H9 (cell line): ENCODE measurements around the gene SEC11A. TPM values are rescaled to one million over a fixed set of nuclear protein-coding genes. Genes with fewer than 3 reads are reported as not detected.

Experiments used
- DNase-seq: peaks from one replicate; pipeline ENCODE4 v3.0.0-alpha.2; 2017
- H2AFZ ChIP-seq: one replicate; pipeline ENCODE4 v1.6.1; 2013; ENCODE audit warnings: mild to moderate bottlenecking, low read length, control low read depth, moderate library complexity
- H2AK5ac ChIP-seq: 2 replicates; pipeline ENCODE4 v1.6.1; 2013; ENCODE audit warnings: low read length, control low read depth, mixed read lengths; ENCODE audit not compliant: insufficient read length
- H2BK120ac ChIP-seq: one replicate; pipeline ENCODE4 v1.6.1; 2013; ENCODE audit warnings: low read depth, mild to moderate bottlenecking, low read length, control low read depth, inconsistent platforms; ENCODE audit not compliant: poor library complexity, severe bottlenecking
- H2BK12ac ChIP-seq: 2 replicates; pipeline ENCODE4 v1.6.1; 2013; ENCODE audit warnings: low read length, control low read depth, mixed read lengths, low read depth; ENCODE audit not compliant: insufficient read length
- H2BK15ac ChIP-seq: 2 replicates; pipeline ENCODE4 v1.6.1; 2013; ENCODE audit warnings: low read depth, low read length, control low read depth
- H2BK20ac ChIP-seq: one replicate; pipeline ENCODE4 v1.6.1; 2013; ENCODE audit warnings: low read depth, mild to moderate bottlenecking, low read length, control low read depth, inconsistent platforms; ENCODE audit not compliant: poor library complexity, severe bottlenecking
- H2BK5ac ChIP-seq: 2 replicates; pipeline ENCODE4 v1.6.1; 2013; ENCODE audit warnings: low read length, control low read depth, mixed read lengths; ENCODE audit not compliant: insufficient read length
- H3K14ac ChIP-seq: 2 replicates; pipeline ENCODE4 v1.6.1; 2013; ENCODE audit warnings: low read length, control low read depth; ENCODE audit not compliant: insufficient read depth
- H3K18ac ChIP-seq: 2 replicates; pipeline ENCODE4 v1.6.1; 2013; ENCODE audit warnings: low read depth, mild to moderate bottlenecking, mixed read lengths, low read length, control low read depth; ENCODE audit not compliant: insufficient read length
- H3K23ac ChIP-seq: 2 replicates; pipeline ENCODE4 v1.6.1; 2013; ENCODE audit warnings: low read length, control low read depth, mixed read lengths, low read depth; ENCODE audit not compliant: insufficient read length
- H3K23me2 ChIP-seq: 2 replicates; pipeline ENCODE4 v1.6.1; 2013; ENCODE audit warnings: low read depth, mild to moderate bottlenecking, mixed read lengths, low read length, control low read depth; ENCODE audit not compliant: insufficient read length, poor library complexity, severe bottlenecking
- H3K27ac ChIP-seq: 2 replicates; pipeline ENCODE4 v1.5.1; 2013; ENCODE audit warnings: low read length, control low read depth, mixed read lengths, low read depth; ENCODE audit not compliant: insufficient read length
- H3K27me3 ChIP-seq: 2 replicates; pipeline ENCODE4 v1.6.1; 2013; ENCODE audit warnings: low read length, control low read depth, inconsistent platforms; ENCODE audit not compliant: insufficient read depth
- H3K4ac ChIP-seq: 2 replicates; pipeline ENCODE4 v1.6.1; 2013; ENCODE audit warnings: low read depth, mild to moderate bottlenecking, control low read depth, inconsistent platforms, low read length, moderate library complexity
- H3K4me1 ChIP-seq: 2 replicates; pipeline ENCODE4 v1.6.1; 2013; ENCODE audit warnings: low read length, control low read depth, inconsistent platforms; ENCODE audit not compliant: insufficient read depth
- H3K4me2 ChIP-seq: 2 replicates; pipeline ENCODE4 v1.6.1; 2013; ENCODE audit warnings: low read length, control low read depth, mixed read lengths; ENCODE audit not compliant: insufficient read length, insufficient read depth
- H3K56ac ChIP-seq: 2 replicates; pipeline ENCODE4 v1.6.1; 2013; ENCODE audit warnings: low read depth, mild to moderate bottlenecking, mixed read lengths, low read length, control low read depth; ENCODE audit not compliant: insufficient read length
- H3K79me1 ChIP-seq: 2 replicates; pipeline ENCODE4 v1.6.1; 2013; ENCODE audit warnings: low read depth, mild to moderate bottlenecking, moderate library complexity, low read length, control low read depth, inconsistent platforms; ENCODE audit not compliant: insufficient read depth, poor library complexity, severe bottlenecking
- H3K79me2 ChIP-seq: 2 replicates; pipeline ENCODE4 v1.6.1; 2013; ENCODE audit warnings: low read length, control low read depth, inconsistent platforms; ENCODE audit not compliant: insufficient read depth
- H3K9ac ChIP-seq: 2 replicates; pipeline ENCODE4 v1.6.1; 2013; ENCODE audit warnings: low read length, control low read depth, mixed read lengths; ENCODE audit not compliant: insufficient read length; ENCODE audit errors: extremely low read depth
- H3K9me3 ChIP-seq: one replicate; pipeline ENCODE4 v1.6.1; 2013; ENCODE audit warnings: low read depth, low read length, inconsistent platforms; ENCODE audit not compliant: control insufficient read depth
- H3T11ph ChIP-seq: one replicate; pipeline ENCODE4 v1.6.1; 2013; ENCODE audit warnings: mild to moderate bottlenecking, low read length, control low read depth, inconsistent platforms
- H4K20me1 ChIP-seq: one replicate; pipeline ENCODE4 v1.6.1; 2013; ENCODE audit not compliant: control insufficient read depth, insufficient read length, insufficient read depth
- H4K5ac ChIP-seq: 2 replicates; pipeline ENCODE4 v1.6.1; 2013; ENCODE audit warnings: low read depth, mild to moderate bottlenecking, mixed read lengths, low read length, control low read depth; ENCODE audit not compliant: insufficient read length
- H4K8ac ChIP-seq: replicated peaks from 2 replicates; pipeline ENCODE4 v1.6.1; 2013; ENCODE audit warnings: low read length, control low read depth, mixed read lengths, low read depth; ENCODE audit not compliant: insufficient read length
- H4K91ac ChIP-seq: 2 replicates; pipeline ENCODE4 v1.6.1; 2013; ENCODE audit warnings: low read depth, mild to moderate bottlenecking, moderate library complexity, mixed read lengths, low read length, control low read depth; ENCODE audit not compliant: insufficient read length
- H3K27ac Mint-ChIP-seq, 3 experiments: 2 replicates in 2 of 3; 3 replicates in 1 of 3; pipeline ENCODE4 v1.8.0; 2020 to 2021; ENCODE audit warnings: mixed read lengths in 3 of 3, mild to moderate bottlenecking in 1 of 3, moderate library complexity in 1 of 3
- H3K27me3 Mint-ChIP-seq: 2 replicates; pipeline ENCODE4 v1.8.0; 2021; ENCODE audit warnings: low read depth, mild to moderate bottlenecking, moderate library complexity, mixed read lengths
- H3K36me3 Mint-ChIP-seq, 3 experiments: 2 replicates in 2 of 3; 3 replicates in 1 of 3; pipeline ENCODE4 v1.8.0; 2020 to 2021; ENCODE audit warnings: low read depth in 3 of 3, mixed read lengths in 3 of 3; ENCODE audit not compliant: insufficient read depth in 1 of 3
- H3K4me1 Mint-ChIP-seq, 2 experiments: 2 replicates each; pipeline ENCODE4 v1.8.0; 2020; ENCODE audit warnings: mixed read lengths in 2 of 2
- H3K4me3 Mint-ChIP-seq, 2 experiments: 2 replicates in 1 of 2; 3 replicates in 1 of 2; pipeline ENCODE4 v1.8.0; 2020 to 2021; ENCODE audit warnings: mild to moderate bottlenecking in 2 of 2, mixed read lengths in 2 of 2, moderate library complexity in 1 of 2
- H3K9me3 Mint-ChIP-seq, 2 experiments: 2 replicates in 1 of 2; 3 replicates in 1 of 2; pipeline ENCODE4 v1.8.0; 2020; ENCODE audit warnings: mild to moderate bottlenecking in 2 of 2, mixed read lengths in 2 of 2, moderate library complexity in 1 of 2
- WGBS: extraction: QIAGEN DNeasy Blood & Tissue Kit; methylation state at CpG from one replicate; pipeline ENCODE4 v1.1.7; 2013; ENCODE audit warnings: missing lambda C conversion rate, low lambda C conversion rate, mixed read lengths; ENCODE audit not compliant: insufficient read length; ENCODE audit errors: extremely low coverage; 5-methylcytosine and 5-hydroxymethylcytosine counted together
- total RNA-seq: library from RNA; stranded (reverse); gene quantifications from 2 replicates; pipeline ENCODE4 v1.2.1, GENCODE V29; 2021
- TF ChIP-seq, protein P1 (sequence below): fragments of 200-600 bp; sonication (generic); conservative IDR thresholded peaks from 3 replicates; pipeline ENCODE4 v1.8.0; 2021; ENCODE audit warnings: antibody characterized with exemption, mild to moderate bottlenecking

The SEC11A gene
- total RNA-seq, 1 experiment from 2014 or later, result 250 TPM

DNA sequence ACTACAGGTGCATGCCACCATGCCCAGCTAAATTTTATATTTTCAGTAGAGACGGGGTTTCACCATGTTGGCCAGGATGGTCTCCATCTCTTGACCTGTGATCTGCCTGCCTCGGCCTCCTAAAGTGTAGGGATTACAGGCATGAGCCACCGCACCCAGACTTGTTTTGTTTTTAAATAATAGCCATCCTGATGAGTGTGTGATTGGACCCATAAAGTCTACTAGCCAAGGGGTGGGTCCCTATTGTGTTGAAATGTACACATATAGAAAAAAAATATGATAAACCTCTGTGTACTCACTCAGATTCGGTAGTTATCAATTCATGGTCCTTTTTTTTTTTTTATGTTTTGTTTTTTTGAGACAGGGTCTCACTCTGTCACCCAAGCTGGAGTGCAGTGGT, 49.7 kb upstream of the SEC11A start:
- TF ChIP-seq, protein P1, sequence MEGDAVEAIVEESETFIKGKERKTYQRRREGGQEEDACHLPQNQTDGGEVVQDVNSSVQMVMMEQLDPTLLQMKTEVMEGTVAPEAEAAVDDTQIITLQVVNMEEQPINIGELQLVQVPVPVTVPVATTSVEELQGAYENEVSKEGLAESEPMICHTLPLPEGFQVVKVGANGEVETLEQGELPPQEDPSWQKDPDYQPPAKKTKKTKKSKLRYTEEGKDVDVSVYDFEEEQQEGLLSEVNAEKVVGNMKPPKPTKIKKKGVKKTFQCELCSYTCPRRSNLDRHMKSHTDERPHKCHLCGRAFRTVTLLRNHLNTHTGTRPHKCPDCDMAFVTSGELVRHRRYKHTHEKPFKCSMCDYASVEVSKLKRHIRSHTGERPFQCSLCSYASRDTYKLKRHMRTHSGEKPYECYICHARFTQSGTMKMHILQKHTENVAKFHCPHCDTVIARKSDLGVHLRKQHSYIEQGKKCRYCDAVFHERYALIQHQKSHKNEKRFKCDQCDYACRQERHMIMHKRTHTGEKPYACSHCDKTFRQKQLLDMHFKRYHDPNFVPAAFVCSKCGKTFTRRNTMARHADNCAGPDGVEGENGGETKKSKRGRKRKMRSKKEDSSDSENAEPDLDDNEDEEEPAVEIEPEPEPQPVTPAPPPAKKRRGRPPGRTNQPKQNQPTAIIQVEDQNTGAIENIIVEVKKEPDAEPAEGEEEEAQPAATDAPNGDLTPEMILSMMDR, result no peak
- Histone ChIP-seq H3K27ac (no peak overlapping the region), H4K20me1 (no peaks in the 10 kb centered on the region), H3K18ac (no peak overlapping the region), H3K56ac (no peak overlapping the region), H3K23me2 (no peaks in the 10 kb centered on the region), H2AK5ac (no peak overlapping the region), H2BK5ac (no peak overlapping the region), H4K91ac (no peak overlapping the region), H2BK20ac (no peak overlapping the region), H2AFZ (no peak overlapping the region), H2BK15ac (no peak overlapping the region), H2BK120ac (no peak overlapping the region), H4K8ac (no peak overlapping the region), H3K9ac (no peak overlapping the region), H3K27me3 (no peaks in the 10 kb centered on the region), H3K23ac (no peak overlapping the region), H3K9me3 (no peaks in the 10 kb centered on the region), H4K5ac (no peak overlapping the region), H3T11ph (no peak overlapping the region), H3K79me1 (peaks cover 5% of the 10 kb centered on the region), H3K14ac (no peak overlapping the region), H3K4ac (no peak overlapping the region), H3K4me1 (no peaks in the 10 kb centered on the region), H3K79me2 (peaks cover 9% of the 10 kb centered on the region), H2BK12ac (no peak overlapping the region), H3K4me2 (no peak overlapping the region)
- H3K36me3 Mint-ChIP-seq, result peaks cover 5 to 43% (median 23%) of the 10 kb centered on the region in 3 experiments; a peak in 6 of 7 replicates
- H3K27me3 Mint-ChIP-seq, result no peaks in the 10 kb centered on the region
- no CpG with 5 or more reads among the region's 4 CpGs for WGBS
- H3K27ac Mint-ChIP-seq, result no peak overlapping the region; a peak in 1 of 7 replicates
- DNase-seq, result no peak
- no peaks in the 10 kb centered on the region for H3K9me3 Mint-ChIP-seq
- H3K4me1 Mint-ChIP-seq, result peaks cover 0 to 4% of the 10 kb centered on the region in 2 experiments; a peak in 2 of 4 replicates
- H3K4me3 Mint-ChIP-seq, result no peak overlapping the region
